ENCODE results near the gene DRAM2. TPM values are rescaled to one million over a fixed set of nuclear protein-coding genes. Genes with fewer than 3 reads are reported as not detected.

The DRAM2 gene
- total RNA-seq (107 and 115 TPM in 2 replicates), polyA plus RNA-seq (47.8 and 75.8 TPM in 2 replicates), polyA minus RNA-seq (ENCODE audit: low replicate concordance) (19.1 and 98.6 TPM in 2 replicates)
- polyA plus RNA-seq (2012): 29.8 and 40.5 TPM in 2 replicates

GRCh38 chr1:111139956-111140679 is at the start of gene DRAM2, which contains the start of gene CEPT1:
TSS of gene DRAM2 (minus strand) at chr1:111140093. CDS start at chr1:111131554, 8,539 bp downstream.
TSS of gene CEPT1 (plus strand) at chr1:111140223. CDS start at chr1:111147715, 7,492 bp downstream.
- Histone ChIP-seq H3K9ac (ENCODE audit: insufficient read depth, low read length) (peak within 1 kb of the TSS; percentile 77), H3K4me1 (ENCODE audit: control insufficient read depth, extremely low read depth, insufficient read depth, low read length) (no peaks in the 10 kb centered on the region), H3K36me3 (ENCODE audit: control insufficient read depth, insufficient read depth, low read length) (peaks cover 2% of the 10 kb centered on the region)

GRCh38 chr1:111184663-111185062 is 44.8 kb upstream of the DRAM2 start:
- TF ChIP-seq EZH2 (IDR thresholded peaks at IDR 0.05; ENCODE audit: low read length, missing control alignments): no peak
- TF ChIP-seq CTCF (conservative IDR thresholded peaks at IDR 0.05 in 1 of 2, IDR thresholded peaks at IDR 0.05 in 1 of 2; ENCODE audit: low read depth in 1 of 2, low read length in 2 of 2): no peak

More at GRCh38 chr1:111139956-111140679, at the start of gene DRAM2, which contains the start of gene CEPT1:
- Histone ChIP-seq H4K20me1 (ENCODE audit: control insufficient read depth, extremely low read depth, insufficient read depth, low read length) (no peaks in the 10 kb centered on the region), H3K9me3 (ENCODE audit: control insufficient read depth, insufficient read depth, low read depth, low read length) (no peaks in the 10 kb centered on the region), H3K4me3 (replicated peaks in 1 of 4; ENCODE audit: control extremely low read depth in 1 of 4, insufficient read depth in 1 of 4, low read depth in 3 of 4, low read length in 4 of 4) (peak within 1 kb of the TSS; percentile 94 to 97 (median 97)), H3K79me2 (ENCODE audit: control insufficient read depth, insufficient read depth, low read length) (peaks cover 49% of the 10 kb centered on the region), H3K27me3 (ENCODE audit: control insufficient read depth, insufficient read depth, low read length) (no peaks in the 10 kb centered on the region), H3K4me2 (ENCODE audit: extremely low read depth, insufficient read depth, low read length) (peak within 1 kb of the TSS; percentile 85), H3K27ac (ENCODE audit: insufficient read depth, low read length) (peak within 1 kb of the TSS; percentile 79), H2AFZ (ENCODE audit: low read length) (peak within 1 kb of the TSS; percentile 94)
- peak; percentile 96 to 97 for DNase-seq (ENCODE audit: low read depth in 2 of 2)
- no peak for TF ChIP-seq CTCF (conservative IDR thresholded peaks at IDR 0.05 in 1 of 2, IDR thresholded peaks at IDR 0.05 in 1 of 2; ENCODE audit: low read depth in 1 of 2, low read length in 2 of 2)
- TF ChIP-seq EZH2 (IDR thresholded peaks at IDR 0.05; ENCODE audit: low read length, missing control alignments): no peak

GRCh38 chr1:111183308-111184069 is 43.6 kb upstream of the DRAM2 start:
- Histone ChIP-seq H4K20me1 (ENCODE audit: control insufficient read depth, extremely low read depth, insufficient read depth, low read length) (no peaks in the 10 kb centered on the region), H3K36me3 (ENCODE audit: control insufficient read depth, insufficient read depth, low read length) (peaks cover 4% of the 10 kb centered on the region)

More at GRCh38 chr1:111184663-111185062, 44.8 kb upstream of the DRAM2 start:
- no peak overlapping the region for H3K4me3 ChIP-seq (replicated peaks in 1 of 4; ENCODE audit: control extremely low read depth in 1 of 4, insufficient read depth in 1 of 4, low read depth in 3 of 4, low read length in 4 of 4)
- no peak overlapping the region for H3K4me2 ChIP-seq (ENCODE audit: extremely low read depth, insufficient read depth, low read length)
- H3K9ac ChIP-seq (ENCODE audit: insufficient read depth, low read length): no peak overlapping the region
- no peak overlapping the region for H2AFZ ChIP-seq (ENCODE audit: low read length)
- no peaks in the 10 kb centered on the region for H4K20me1 ChIP-seq (ENCODE audit: control insufficient read depth, extremely low read depth, insufficient read depth, low read length)
- peaks cover 4% of the 10 kb centered on the region for H3K36me3 ChIP-seq (ENCODE audit: control insufficient read depth, insufficient read depth, low read length)
- H3K79me2 ChIP-seq (ENCODE audit: control insufficient read depth, insufficient read depth, low read length): no peaks in the 10 kb centered on the region
- no peaks in the 10 kb centered on the region for H3K9me3 ChIP-seq (ENCODE audit: control insufficient read depth, insufficient read depth, low read depth, low read length)
- H3K27ac ChIP-seq (ENCODE audit: insufficient read depth, low read length): no peak overlapping the region
- no peaks in the 10 kb centered on the region for H3K27me3 ChIP-seq (ENCODE audit: control insufficient read depth, insufficient read depth, low read length)
- no peaks in the 10 kb centered on the region for H3K4me1 ChIP-seq (ENCODE audit: control insufficient read depth, extremely low read depth, insufficient read depth, low read length)
- no peak for DNase-seq (ENCODE audit: low read depth in 2 of 2)

More at GRCh38 chr1:111183308-111184069, 43.6 kb upstream of the DRAM2 start:
- no peak overlapping the region for H3K27ac ChIP-seq (ENCODE audit: insufficient read depth, low read length)
- no peak overlapping the region for H3K4me2 ChIP-seq (ENCODE audit: extremely low read depth, insufficient read depth, low read length)
- H3K79me2 ChIP-seq (ENCODE audit: control insufficient read depth, insufficient read depth, low read length): no peaks in the 10 kb centered on the region
- H3K9me3 ChIP-seq (ENCODE audit: control insufficient read depth, insufficient read depth, low read depth, low read length): no peaks in the 10 kb centered on the region
- H3K27me3 ChIP-seq (ENCODE audit: control insufficient read depth, insufficient read depth, low read length): no peaks in the 10 kb centered on the region
- H3K4me3 ChIP-seq (replicated peaks in 1 of 4; ENCODE audit: control extremely low read depth in 1 of 4, insufficient read depth in 1 of 4, low read depth in 3 of 4, low read length in 4 of 4): no peak overlapping the region
- TF ChIP-seq EZH2 (IDR thresholded peaks at IDR 0.05; ENCODE audit: low read length, missing control alignments): no peak
- no peak for TF ChIP-seq CTCF (conservative IDR thresholded peaks at IDR 0.05 in 1 of 2, IDR thresholded peaks at IDR 0.05 in 1 of 2; ENCODE audit: low read depth in 1 of 2, low read length in 2 of 2)
- H2AFZ ChIP-seq (ENCODE audit: low read length): no peak overlapping the region
- H3K9ac ChIP-seq (ENCODE audit: insufficient read depth, low read length): no peak overlapping the region
- no peaks in the 10 kb centered on the region for H3K4me1 ChIP-seq (ENCODE audit: control insufficient read depth, extremely low read depth, insufficient read depth, low read length)
- DNase-seq (ENCODE audit: low read depth in 2 of 2): no peak

Measured in fibroblast of lung (primary cell).